ENCODE results near the gene SLC2A10. TPM values are rescaled to one million over a fixed set of nuclear protein-coding genes. Genes with fewer than 3 reads are reported as not detected.

The SLC2A10 gene
- total RNA-seq, 2 experiments from 2014 or later: not detected

DNA sequence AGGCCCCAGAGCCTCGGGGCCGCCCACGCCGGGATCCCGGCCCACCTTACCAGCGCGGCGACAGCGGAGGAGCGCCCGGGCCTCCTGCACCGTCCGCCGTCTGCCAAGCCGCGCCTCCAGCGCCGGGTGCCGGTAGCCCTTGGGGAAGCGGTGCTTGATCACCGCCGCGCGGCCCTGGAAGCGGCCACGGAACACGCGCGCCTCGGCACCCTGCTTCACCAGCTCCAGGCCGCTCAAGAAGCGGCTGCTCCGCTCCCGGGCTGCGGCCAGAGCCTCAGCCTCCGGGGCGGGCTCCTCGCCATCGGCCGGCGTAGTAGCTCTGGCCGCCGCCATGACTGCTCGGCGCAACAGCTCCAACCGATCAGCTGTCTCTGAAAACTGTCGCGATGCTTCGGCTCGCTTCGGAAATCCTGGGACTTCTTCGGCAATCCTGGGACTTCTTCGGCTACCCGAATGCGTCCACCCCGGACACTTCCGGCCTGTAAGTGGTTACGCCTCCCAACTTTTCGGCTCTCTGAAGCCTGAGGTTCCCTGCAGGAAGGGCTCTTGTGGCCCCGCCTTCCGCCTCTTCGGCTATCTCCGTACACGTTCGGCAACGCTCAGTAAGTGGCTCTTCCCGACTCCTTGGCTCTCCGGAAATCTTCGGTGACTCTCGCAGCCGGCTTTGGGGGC is 20.2 kb upstream of the SLC2A10 start, which contains the start of gene TP53RK:
TP53RK (minus strand) TSS at position 363 of the 672 bp plus-strand sequence; CDS start at position 333, 30 bp downstream.
- POLR2A ChIA-PET: interaction anchor here (0.7 to 1.6 kb wide), 7 partner anchors 10 to 382 kb away, joined by 3 to 4 read pairs (median 3); partner anchors contain the start of gene ZNF334
- Mint-ChIP-seq H3K27me3 (no peaks in the 10 kb centered on the region), H3K9me3 (no peaks in the 10 kb centered on the region), H3K27ac (peak within 1 kb of the TSS; percentile 85), H3K4me1 (peaks cover 37% of the 10 kb centered on the region), H3K36me3 (peaks cover 15% of the 10 kb centered on the region), H3K4me3 (peak within 1 kb of the TSS; percentile 86)
- peak; percentile 97 for ATAC-seq (ENCODE audit: low read depth)
- DNase-seq: peak; percentile 90

DNA sequence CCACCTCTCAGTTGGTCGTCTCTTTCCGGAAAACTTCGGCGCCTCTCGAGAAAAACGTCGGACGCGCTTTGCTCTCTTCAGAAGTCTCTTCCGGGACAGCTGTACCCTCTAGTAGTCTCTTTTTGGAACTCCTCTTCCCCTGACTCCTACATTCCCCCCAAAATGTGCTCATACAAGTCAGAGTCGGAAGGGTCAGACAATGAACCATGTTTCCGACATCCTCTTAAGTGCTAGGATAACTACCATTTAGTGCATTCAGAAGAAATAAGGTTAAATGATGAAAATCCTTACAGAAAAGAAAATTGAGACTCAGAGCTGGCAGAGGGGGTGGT is 19.7 kb upstream of the SLC2A10 start:
- Mint-ChIP-seq H3K36me3 (peaks cover 15% of the 10 kb centered on the region), H3K4me1 (peaks cover 41% of the 10 kb centered on the region), H3K27me3 (no peaks in the 10 kb centered on the region), H3K4me3 (peak overlapping the region; percentile 86), H3K27ac (peak overlapping the region; percentile 85), H3K9me3 (no peaks in the 10 kb centered on the region)
- no peak for ATAC-seq (ENCODE audit: low read depth)
- POLR2A ChIA-PET: interaction anchor here (0.7 to 1.5 kb wide), 5 partner anchors 10 to 383 kb away, joined by 3 to 4 read pairs (median 3); partner anchors contain the start of gene ZNF334
- no peak for DNase-seq

DNA sequence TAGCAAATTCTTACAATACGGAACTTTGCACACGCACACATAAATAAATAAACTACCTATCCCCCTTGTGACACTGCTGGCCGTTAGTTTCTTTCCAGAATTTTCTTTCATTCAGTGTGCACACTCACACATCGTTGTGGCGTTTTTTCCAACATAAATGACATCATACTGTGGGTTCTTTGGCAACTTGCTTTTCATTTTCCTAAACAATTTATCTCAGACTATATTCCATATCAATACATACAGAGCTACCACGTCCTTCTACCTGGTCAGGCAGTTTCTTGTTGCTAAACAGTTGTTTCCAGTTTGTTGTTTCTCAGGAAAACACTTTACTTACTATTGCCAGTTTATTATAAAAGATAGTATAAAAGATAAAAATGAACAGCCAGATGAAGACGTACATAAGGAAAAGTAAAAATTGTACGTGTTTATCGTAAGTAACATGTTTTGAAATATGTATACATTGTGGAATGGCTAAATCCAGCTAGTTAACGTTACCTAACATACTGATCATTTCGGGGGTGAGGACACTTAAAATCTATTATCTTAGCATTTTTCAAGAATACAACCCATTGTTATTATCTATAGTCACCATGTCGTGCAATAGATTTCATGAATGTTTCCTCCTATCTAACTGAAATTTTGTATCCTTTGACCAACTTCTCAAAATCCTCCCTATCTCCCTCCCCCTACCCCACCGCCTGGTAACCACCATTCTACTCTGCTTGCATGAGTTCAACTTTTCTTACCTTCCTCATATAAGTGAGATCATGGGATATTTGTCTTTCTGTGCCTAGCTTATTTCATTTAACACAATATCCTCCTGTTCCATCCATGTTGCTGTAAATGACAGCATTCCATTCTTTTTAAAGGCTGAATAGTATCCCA is 19.0 kb upstream of the SLC2A10 start:
- no peaks in the 10 kb centered on the region for H3K27me3 Mint-ChIP-seq
- POLR2A ChIA-PET: interaction anchor here (0.6 to 1.5 kb wide), 3 partner anchors 137 to 326 kb away, joined by 3 to 4 read pairs (median 3); no protein-coding TSS in a partner anchor
- H3K4me1 Mint-ChIP-seq: peaks cover 39% of the 10 kb centered on the region
- H3K9me3 Mint-ChIP-seq: no peaks in the 10 kb centered on the region
- H3K36me3 Mint-ChIP-seq: peaks cover 11% of the 10 kb centered on the region
- peak overlapping the region; percentile 69 for H3K27ac Mint-ChIP-seq
- no peak for DNase-seq
- peak overlapping the region; percentile 52 for H3K4me3 Mint-ChIP-seq
- no peak for ATAC-seq (ENCODE audit: low read depth)

DNA sequence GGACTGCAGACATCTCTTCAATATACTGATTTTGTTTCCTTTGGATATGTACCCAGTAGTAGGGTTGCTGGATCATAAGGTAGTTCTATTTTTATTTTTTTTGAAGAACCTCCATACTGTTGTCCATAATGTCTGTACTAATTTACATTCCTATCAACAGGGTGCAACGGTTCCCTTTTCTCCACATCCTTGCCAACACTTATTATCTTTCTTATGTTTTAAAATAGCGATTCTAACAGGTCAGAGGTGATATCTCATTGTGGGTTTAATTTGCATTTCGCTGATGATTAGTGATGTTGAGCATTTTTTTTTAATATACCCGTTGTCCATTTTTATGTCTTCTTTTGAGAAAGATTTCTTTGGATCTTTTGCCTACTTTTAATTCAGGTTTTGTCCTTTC is 18.3 kb upstream of the SLC2A10 start:
- H3K4me1 Mint-ChIP-seq: peaks cover 38% of the 10 kb centered on the region
- no peak for ATAC-seq (ENCODE audit: low read depth)
- POLR2A ChIA-PET: no interaction called here
- peaks cover 6% of the 10 kb centered on the region for H3K36me3 Mint-ChIP-seq
- H3K27ac Mint-ChIP-seq: no peak overlapping the region
- H3K4me3 Mint-ChIP-seq: no peak overlapping the region
- H3K27me3 Mint-ChIP-seq: peaks cover 2% of the 10 kb centered on the region
- no peaks in the 10 kb centered on the region for H3K9me3 Mint-ChIP-seq
- DNase-seq: no peak

DNA sequence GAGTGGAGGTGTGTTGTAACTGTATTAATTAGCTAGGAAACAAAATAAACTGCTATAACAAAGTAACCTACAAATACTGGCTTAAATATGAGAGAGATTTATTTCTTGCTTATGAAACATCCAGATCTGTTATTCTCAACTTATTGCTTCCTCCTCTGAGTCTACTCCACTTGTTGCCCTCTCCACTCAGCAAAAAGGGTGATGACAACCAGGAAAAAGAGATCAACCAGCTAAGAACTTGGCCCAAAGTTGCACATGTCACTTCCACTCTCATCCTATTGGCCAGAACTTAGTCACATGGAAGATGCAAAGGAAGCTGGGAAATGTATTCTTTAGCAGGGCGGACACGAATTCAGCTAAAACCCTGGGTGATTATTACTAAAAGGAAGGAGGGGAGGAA is 15.0 kb upstream of the SLC2A10 start:
- no peak for DNase-seq
- H3K27ac Mint-ChIP-seq: no peak overlapping the region
- no peak for ATAC-seq (ENCODE audit: low read depth)
- H3K36me3 Mint-ChIP-seq: no peaks in the 10 kb centered on the region
- H3K4me1 Mint-ChIP-seq: peaks cover 20% of the 10 kb centered on the region
- POLR2A ChIA-PET: interaction anchor here (1.1 kb wide), 1 partner anchor 141 kb away, joined by 3 read pairs; no protein-coding TSS in a partner anchor
- H3K4me3 Mint-ChIP-seq: no peak overlapping the region
- H3K9me3 Mint-ChIP-seq: no peaks in the 10 kb centered on the region
- H3K27me3 Mint-ChIP-seq: peaks cover 2% of the 10 kb centered on the region

DNA sequence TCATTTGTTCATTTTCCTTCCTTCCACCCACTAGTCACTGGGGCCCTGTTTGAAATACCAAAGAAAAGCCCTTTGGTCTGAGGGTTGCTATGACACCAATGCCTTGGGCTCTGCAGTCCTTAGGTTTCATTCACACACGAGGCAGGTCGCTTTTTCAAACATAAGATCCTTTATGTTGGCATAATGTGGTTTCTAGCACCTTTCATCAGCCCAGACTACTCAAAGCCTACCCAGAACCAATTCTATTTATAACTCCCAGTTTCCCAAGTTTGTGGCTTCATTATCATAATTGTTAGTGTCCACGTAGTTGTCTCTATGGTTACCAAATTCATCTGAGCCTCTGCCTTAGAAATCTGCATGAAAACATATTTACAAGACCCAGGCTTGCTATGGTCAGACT is 13.6 kb upstream of the SLC2A10 start:
- peaks cover 14% of the 10 kb centered on the region for H3K4me1 Mint-ChIP-seq
- DNase-seq (no peak), ATAC-seq (ENCODE audit: low read depth) (no peak)
- no peak overlapping the region for H3K27ac Mint-ChIP-seq
- no peaks in the 10 kb centered on the region for H3K9me3 Mint-ChIP-seq
- POLR2A ChIA-PET: no interaction called here
- H3K4me3 Mint-ChIP-seq: no peak overlapping the region
- peaks cover 12% of the 10 kb centered on the region for H3K27me3 Mint-ChIP-seq
- no peaks in the 10 kb centered on the region for H3K36me3 Mint-ChIP-seq

DNA sequence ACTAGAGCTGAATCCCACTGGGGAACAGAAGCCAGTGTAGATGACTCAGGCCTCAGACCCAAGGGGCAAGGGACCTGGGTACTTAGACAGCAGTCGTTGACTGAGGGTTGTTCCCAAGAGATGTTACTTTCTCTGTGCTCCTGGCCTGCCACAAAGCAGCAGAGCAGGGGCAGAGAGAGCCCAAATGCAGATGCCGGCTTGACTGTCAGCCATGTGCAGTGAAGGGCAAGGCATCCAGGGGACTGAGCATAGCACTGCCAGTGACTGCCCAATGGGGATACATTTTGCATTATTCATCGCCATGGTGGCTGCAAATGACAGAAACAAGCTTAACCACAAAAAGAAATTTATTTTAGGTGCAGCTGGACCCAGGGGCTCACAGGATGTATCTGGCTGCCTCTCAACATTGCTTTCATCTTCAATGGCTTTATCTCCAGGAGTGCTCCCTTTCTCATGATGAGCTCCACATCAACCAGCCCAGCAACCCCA is 12.6 kb upstream of the SLC2A10 start:
- peaks cover 13% of the 10 kb centered on the region for H3K4me1 Mint-ChIP-seq
- ATAC-seq (ENCODE audit: low read depth) (no peak), DNase-seq (no peak)
- no peak overlapping the region for H3K27ac Mint-ChIP-seq
- no peaks in the 10 kb centered on the region for H3K36me3 Mint-ChIP-seq
- no peaks in the 10 kb centered on the region for H3K9me3 Mint-ChIP-seq
- no peak overlapping the region for H3K4me3 Mint-ChIP-seq
- POLR2A ChIA-PET: no interaction called here
- peaks cover 12% of the 10 kb centered on the region for H3K27me3 Mint-ChIP-seq

DNA sequence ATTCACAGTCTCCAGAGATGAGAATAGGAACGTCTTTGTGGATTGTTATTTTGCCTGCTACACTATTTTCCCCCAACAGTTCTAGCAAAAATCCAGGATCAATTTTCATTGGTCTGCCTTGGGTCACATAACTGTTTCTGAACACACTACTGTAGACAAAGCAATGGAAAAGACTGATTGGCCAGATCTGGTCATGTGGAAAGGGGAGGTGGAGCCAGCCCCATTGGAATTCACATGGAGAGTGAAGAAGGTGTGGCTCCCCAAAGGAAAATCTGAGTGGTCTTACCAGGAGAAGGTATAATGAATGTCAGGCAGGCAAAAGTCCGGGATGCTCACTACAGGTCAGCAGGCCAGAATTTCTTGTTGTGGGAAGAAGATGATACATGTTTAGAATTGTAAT is 10.7 kb upstream of the SLC2A10 start:
- H3K36me3 Mint-ChIP-seq: no peaks in the 10 kb centered on the region
- peaks cover 13% of the 10 kb centered on the region for H3K4me1 Mint-ChIP-seq
- H3K4me3 Mint-ChIP-seq: no peak overlapping the region
- POLR2A ChIA-PET: no interaction called here
- H3K27ac Mint-ChIP-seq: no peak overlapping the region
- no peak for DNase-seq
- ATAC-seq (ENCODE audit: low read depth): no peak
- no peaks in the 10 kb centered on the region for H3K9me3 Mint-ChIP-seq
- H3K27me3 Mint-ChIP-seq: peaks cover 12% of the 10 kb centered on the region

DNA sequence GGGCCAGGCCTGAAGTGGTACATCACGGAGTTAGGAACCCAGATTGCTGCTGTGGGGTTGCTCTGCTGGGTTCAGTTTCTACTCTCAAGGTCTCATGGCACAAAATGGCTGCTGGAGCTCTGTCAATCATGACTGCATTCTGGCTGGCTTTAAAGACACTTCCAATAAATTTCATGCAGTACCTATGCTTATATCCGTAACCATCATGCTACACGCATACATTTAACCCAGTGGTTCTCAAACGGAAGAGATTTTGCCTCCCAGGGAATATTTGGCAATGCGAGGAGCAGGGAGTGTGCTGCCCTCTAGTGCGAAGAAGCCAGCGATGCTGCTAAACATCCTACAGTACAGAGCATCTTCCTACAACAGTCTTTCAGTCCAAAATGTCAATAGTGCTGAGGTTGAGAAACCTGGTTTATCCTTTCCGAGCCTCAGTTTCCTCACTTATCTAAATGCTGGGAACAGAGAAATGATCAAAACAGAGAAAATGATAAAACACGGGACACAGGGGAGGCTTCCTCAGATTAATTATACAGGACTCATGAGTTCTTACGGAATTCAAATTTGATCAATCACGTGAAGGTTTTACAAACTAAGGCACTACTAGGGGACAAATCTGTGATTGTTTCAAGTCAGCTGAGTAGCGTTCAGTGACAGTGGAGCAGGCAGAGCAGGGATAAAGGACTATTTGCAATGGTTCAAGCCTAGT is 9.6 kb upstream of the SLC2A10 start:
- DNase-seq (no peak), ATAC-seq (ENCODE audit: low read depth) (no peak)
- Mint-ChIP-seq H3K36me3 (no peaks in the 10 kb centered on the region), H3K4me3 (no peak overlapping the region), H3K9me3 (no peaks in the 10 kb centered on the region), H3K27ac (no peak overlapping the region), H3K27me3 (peaks cover 22% of the 10 kb centered on the region), H3K4me1 (peaks cover 8% of the 10 kb centered on the region)
- POLR2A ChIA-PET: no interaction called here

DNA sequence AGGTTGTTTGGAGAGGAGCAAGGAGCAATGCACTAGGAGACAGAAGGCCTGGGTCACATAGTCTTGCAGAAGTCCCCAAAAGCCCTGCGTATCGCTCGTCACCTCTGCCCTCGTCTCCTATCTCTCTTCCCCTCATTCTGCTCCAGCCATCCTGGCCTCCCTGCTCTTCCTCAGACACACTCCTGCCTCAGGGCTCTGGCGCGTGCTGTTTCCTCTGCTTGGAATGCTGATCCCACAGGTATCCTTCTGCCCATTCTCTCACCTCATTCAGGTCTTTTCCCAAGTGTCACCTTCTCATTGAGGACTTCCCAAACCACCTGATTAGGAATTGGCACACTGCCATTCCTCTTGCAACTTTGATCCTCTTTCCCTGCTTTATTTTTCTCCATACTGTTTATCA is 9.0 kb upstream of the SLC2A10 start:
- H3K4me3 Mint-ChIP-seq: no peak overlapping the region
- peaks cover 29% of the 10 kb centered on the region for H3K27me3 Mint-ChIP-seq
- no peak for DNase-seq
- no peak overlapping the region for H3K27ac Mint-ChIP-seq
- no peaks in the 10 kb centered on the region for H3K36me3 Mint-ChIP-seq
- ATAC-seq (ENCODE audit: low read depth): no peak
- H3K9me3 Mint-ChIP-seq: peaks cover 2% of the 10 kb centered on the region
- H3K4me1 Mint-ChIP-seq: peaks cover 8% of the 10 kb centered on the region
- POLR2A ChIA-PET: no interaction called here

DNA sequence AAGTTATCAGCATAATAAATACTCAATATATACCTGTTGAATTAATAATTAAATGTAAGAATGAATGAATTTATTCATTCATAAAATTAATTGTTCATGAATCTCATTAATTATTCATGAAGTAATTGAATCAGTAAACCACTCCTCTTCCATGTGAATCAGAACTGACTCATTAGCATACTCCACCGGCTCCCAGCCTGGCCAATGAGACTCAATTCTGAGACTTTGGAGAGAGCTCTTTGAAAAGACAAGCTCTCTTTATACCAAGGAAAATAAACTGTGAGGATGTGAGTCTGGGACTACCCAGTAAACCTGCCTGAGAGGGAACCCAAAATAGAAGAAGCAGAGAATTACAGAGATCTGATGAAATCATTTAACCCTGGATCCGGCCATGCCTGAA is 8.4 kb upstream of the SLC2A10 start:
- DNase-seq (no peak), ATAC-seq (ENCODE audit: low read depth) (no peak)
- Mint-ChIP-seq H3K9me3 (peaks cover 2% of the 10 kb centered on the region), H3K27me3 (peaks cover 30% of the 10 kb centered on the region), H3K4me3 (no peak overlapping the region), H3K4me1 (peaks cover 5% of the 10 kb centered on the region), H3K36me3 (no peaks in the 10 kb centered on the region), H3K27ac (no peak overlapping the region)
- POLR2A ChIA-PET: no interaction called here

DNA sequence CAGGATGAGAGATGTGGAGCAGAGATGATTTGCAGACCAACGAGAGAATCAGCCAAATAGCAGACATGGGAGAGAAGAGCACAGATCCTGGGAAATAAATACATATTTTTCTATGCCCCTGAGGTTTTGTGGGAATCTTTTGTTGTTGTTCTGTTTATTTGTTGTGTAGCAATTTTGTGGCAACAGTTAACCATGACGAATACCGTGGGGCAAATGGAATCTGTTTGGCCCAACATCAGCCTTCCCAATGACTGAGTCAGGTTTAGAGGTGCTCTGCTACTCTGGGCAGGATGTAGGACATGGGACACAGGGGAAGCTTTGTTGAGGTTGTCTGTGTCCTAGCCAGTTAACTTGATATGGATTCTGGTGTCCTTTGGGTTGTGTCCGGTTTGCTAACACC is 7.9 kb upstream of the SLC2A10 start:
- H3K9me3 Mint-ChIP-seq: peaks cover 4% of the 10 kb centered on the region
- H3K27me3 Mint-ChIP-seq: peaks cover 34% of the 10 kb centered on the region
- H3K4me1 Mint-ChIP-seq: peaks cover 4% of the 10 kb centered on the region
- H3K4me3 Mint-ChIP-seq: no peak overlapping the region
- DNase-seq (no peak), ATAC-seq (ENCODE audit: low read depth) (no peak)
- H3K36me3 Mint-ChIP-seq: no peaks in the 10 kb centered on the region
- POLR2A ChIA-PET: no interaction called here
- H3K27ac Mint-ChIP-seq: no peak overlapping the region

DNA sequence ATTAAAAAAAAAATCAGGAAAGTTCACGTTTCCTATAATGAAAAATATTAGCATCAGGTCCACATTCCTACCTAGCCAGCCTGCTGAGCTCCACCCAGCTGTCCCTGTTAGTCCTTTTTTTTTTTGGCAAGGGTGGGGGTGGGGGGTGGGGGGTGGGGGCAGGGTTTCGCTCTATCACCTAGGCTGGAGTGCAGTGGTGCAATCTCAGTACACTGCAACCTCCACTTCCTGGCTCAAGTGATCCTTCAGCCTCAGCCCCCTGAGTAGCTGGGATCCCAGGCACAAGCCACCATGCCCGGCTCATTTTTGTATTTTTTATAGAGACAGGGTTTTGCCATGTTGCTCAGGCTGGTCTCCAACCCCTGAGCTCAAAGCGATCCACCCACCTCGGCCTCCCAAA is 7.5 kb upstream of the SLC2A10 start:
- Mint-ChIP-seq H3K36me3 (no peaks in the 10 kb centered on the region), H3K27ac (no peak overlapping the region), H3K4me1 (peaks cover 4% of the 10 kb centered on the region), H3K9me3 (peaks cover 5% of the 10 kb centered on the region), H3K27me3 (peaks cover 35% of the 10 kb centered on the region), H3K4me3 (no peak overlapping the region)
- DNase-seq (no peak), ATAC-seq (ENCODE audit: low read depth) (no peak)
- POLR2A ChIA-PET: no interaction called here

All from activated naive CD8-positive, alpha-beta T cell treated with anti-CD3 and anti-CD28 coated beads, Interleukin-2, amount 10 ng/mL, durations not matched to agents 7 days and 5 days (primary cell).